Stimulated activated CD8-positive, alpha-beta memory T cell treated with anti-CD3 and anti-CD28 coated beads, Interleukin-2, amount 100 ng/mL, for 1 hour (primary cell): Measurements from ENCODE around the gene BRCA1.

ENCODE experiments used
- DNase-seq, 2 donors: peaks; one replicate each; pipeline ENCODE4 v3.0.0-alpha.2; 2020; ENCODE audit warnings: low read depth in 2 of 2

The BRCA1 gene

GRCh38 chr17:43025290-43025657 lies 99.9 kb downstream of the BRCA1 start:
- no peak for DNase-seq

DNA sequence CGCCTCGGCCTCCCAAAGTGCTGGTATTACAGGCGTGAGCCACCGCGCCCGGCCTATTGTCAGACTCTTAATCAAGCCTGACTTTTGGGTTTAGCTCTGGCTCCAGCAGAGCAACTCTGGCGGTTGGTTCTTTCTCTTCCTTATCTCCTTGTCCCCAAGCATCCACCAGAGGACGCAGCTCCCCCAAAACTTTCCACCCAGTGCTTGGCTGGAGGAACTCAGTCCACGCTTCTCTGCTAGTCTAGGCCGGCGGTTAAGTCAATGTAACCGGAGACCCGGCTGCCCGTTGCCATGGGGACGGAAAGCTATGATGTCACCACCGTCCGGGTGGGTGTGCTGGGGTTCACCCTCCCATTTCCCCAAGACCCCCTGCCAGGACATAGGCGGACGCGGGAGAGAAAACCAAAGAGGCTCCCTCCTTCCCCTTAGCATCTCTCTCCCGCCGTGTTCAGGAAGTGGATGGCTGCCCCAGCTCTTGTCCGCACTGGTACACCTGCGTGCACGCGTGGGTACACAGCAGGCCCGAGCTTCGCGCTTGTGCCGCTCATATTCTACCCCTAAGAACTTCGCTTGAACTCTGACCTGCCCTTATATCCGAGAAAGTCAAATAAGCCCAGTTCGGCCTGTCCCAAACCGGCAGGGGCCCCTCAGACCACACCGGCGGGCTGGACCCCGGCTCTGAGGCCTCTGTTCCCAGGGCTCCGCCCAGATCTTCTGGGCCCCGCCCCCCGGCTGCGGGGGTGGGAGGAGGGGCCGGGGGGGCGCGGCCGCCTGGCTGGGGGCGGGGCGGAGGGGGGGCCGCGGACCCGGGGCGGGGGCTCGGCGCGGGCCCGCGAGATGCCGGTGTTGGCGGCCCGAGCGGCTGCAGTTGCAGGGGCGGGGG lies 100.5 kb downstream of the BRCA1 start, which contains the start of gene RND2:
RND2 (plus strand) TSS at position 825 of the 883 bp plus-strand sequence. CDS start 117 bp downstream, outside the sequence.
- DNase-seq = peak; percentile 54 to 64

- peak; percentile 34 to 39 for DNase-seq
These were observed 103.2 kb downstream of the BRCA1 start, which contains the start of gene VAT1 for GRCh38 chr17:43021741-43022512. VAT1 (minus strand) TSS chr17:43022385; CDS start chr17:43022322, 63 bp downstream.

DNA sequence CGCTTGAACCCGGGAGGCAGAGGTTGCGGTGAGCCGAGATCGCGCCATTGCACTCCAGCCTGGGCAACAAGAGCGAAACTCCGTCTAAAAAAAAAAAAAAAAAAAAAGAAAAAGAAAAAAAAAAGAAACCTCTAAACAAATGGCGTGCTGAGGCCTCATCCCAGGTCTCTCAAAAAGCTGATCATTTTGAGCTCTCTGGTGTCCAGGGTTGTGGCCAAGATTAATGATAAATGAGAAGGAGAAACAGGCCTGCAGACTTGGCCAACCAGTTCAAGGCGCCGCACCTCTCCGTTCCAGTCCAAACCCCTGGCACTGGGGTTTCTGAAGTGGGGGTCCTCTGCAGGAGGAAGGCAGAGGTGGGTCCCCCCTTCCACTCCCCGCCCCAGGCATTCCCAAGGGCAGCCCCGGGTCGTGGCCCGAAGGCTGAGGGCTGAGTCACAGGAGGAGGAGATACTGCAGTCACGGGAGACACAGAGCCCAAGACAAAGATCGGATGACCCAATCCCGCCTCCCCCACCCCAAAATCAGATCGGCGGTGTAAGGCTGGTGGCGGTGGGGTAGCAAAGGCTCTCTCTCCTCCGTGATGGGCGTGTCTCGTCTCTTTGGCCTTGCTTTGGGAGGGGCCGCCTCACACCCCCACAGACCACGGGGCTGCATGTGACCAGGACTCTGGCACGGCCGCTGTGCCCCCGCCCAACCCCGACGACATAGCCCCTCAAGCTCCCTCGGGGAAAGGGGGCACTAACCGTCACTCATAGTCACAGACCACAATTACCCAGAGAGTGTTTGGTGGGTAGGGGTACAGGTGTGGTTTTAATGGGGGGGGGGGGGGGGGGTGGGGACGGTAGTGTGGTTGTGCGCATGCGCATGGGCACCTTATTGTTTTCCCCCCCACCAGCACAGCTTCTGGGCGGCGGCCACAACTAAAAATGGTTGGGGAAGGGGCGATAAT lies 104.1 kb downstream of the BRCA1 start:
- peak in 1 of 2 donors; percentile 30 for DNase-seq

- no peak for DNase-seq
These were observed 105.0 kb downstream of the BRCA1 start for GRCh38 chr17:43020030-43020621.

- DNase-seq = no peak
These were observed 105.7 kb downstream of the BRCA1 start for GRCh38 chr17:43019418-43019817.

GRCh38 chr17:43018932-43019331 lies 106.2 kb downstream of the BRCA1 start:
- DNase-seq = no peak

- DNase-seq = no peak
These were observed 106.9 kb downstream of the BRCA1 start for GRCh38 chr17:43018008-43018853.

DNA sequence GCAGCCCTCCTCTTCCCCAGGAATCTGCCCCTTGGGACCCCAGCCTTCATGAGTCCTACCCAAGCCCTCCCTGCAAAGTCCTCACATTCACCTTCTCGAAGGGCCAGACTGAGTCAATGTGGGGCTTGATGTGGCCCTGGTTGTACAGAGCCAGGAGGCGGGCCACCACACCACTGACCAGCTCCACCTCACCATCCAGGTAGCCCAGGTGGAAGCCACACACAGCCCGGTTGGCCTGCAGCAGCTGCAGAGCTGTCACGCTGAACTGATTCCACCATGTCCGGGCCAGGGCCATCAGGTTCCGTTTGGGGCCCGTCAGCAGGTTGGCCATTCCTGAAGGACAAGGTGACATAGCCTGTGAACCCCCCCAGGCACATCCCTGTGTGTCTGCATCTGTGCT lies 108.9 kb downstream of the BRCA1 start:
- DNase-seq = no peak

- DNase-seq = no peak
These were observed 109.6 kb downstream of the BRCA1 start for GRCh38 chr17:43015579-43015978.

- DNase-seq = no peak
These were observed 110.3 kb downstream of the BRCA1 start for GRCh38 chr17:43014649-43015542.

GRCh38 chr17:43014020-43014648 lies 111.0 kb downstream of the BRCA1 start:
- DNase-seq = no peak

GRCh38 chr17:43013296-43013695 lies 111.9 kb downstream of the BRCA1 start:
- no peak for DNase-seq

GRCh38 chr17:43011728-43012472 lies 113.3 kb downstream of the BRCA1 start:
- DNase-seq = no peak

- no peak for DNase-seq
These were observed 114.4 kb downstream of the BRCA1 start for GRCh38 chr17:43010667-43011308.

DNA sequence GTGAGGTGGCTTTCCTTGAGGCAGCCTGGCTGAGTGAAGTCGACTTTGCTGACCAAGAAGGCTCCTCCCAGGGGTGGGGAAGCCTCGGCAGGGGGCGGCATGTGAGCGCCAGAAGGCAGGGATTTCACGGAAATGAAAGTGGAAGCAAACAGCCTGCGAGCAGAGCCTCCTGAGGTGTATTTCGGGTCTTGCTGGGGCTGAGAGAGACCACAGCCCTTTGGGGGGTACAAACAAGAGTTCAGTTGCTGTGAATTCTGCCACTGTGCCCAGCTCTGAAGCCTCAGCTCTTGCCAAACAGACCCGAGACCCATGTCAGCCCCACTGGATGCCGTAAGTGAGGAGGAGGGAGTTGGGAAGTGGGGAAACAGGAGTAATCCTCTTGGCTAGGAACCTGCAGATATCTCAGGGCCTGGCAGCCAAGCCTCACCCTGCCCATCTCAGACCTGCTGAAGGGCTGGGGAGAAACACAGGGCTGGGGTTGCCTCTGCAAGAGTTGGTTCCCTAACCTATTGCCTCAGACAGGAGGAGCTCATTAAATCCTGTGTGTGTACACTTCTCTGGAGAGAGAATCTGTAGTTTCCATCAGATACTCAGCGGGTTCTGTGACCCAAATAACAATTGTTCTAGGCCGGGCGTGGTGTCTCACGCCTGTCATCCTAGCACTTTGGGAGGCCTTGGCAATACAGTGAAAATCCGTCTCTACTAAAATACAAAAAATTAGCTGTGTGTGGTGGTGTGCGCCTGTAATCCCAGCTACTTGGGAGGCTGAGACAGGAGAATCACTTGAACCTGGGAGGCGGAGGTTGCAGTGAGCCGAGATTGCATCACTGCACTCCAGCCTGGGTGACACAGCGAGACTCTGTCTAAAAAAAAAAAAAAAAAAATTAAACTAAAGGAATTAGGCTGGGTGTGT lies 118.3 kb downstream of the BRCA1 start, which contains the start of gene IFI35:
IFI35 (plus strand) TSS at position 146 of the 913 bp plus-strand sequence; CDS start at position 310, 164 bp downstream.
- peak; percentile 62 to 77 for DNase-seq
